ENCODE results near the gene DBNDD2. TPM values are rescaled to one million over a fixed set of nuclear protein-coding genes. Genes with fewer than 3 reads are reported as not detected.

The DBNDD2 gene
- total and polyA plus RNA-seq, 2 experiments from 2014 or later: 25.8 to 62.5 TPM

DNA sequence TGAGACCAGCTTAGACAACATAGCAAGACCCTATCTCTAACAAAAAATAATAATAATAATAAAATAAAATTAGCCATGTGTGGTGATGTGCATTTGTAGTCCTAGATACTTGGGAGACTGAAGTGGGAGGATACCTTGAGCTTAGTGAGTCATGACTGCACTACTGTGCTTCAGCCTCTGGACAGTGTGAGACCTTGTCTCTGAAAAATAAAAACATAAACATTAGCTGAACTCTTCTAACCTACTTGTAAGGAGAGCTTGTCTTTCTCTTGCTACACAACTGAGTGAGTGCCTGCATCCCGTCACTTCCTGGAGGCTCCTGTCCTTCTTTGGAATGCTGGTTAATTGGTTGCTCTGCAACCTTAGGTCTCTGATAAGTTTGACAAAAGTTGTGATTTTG, 5.1 kb upstream of the DBNDD2 start (continued):
- TF ChIP-seq STAT1 (IDR thresholded peaks at IDR 0.05; ENCODE audit: unreplicated experiment) (no peak), EZH2 (IDR thresholded peaks at IDR 0.05; ENCODE audit: low read depth, unreplicated experiment) (no peak), POLR2AphosphoS5 (IDR thresholded peaks at IDR 0.05; ENCODE audit: low read depth) (no peak), CREB1 (CRISPR knock-in tag; IDR thresholded peaks at IDR 0.05; ENCODE audit: low read depth) (no peak), EZH2phosphoT487 (IDR thresholded peaks at IDR 0.05; ENCODE audit: unreplicated experiment) (no peak), ZNF114 (CRISPR knock-in tag; IDR thresholded peaks at IDR 0.05) (no peak)
- TF ChIP-seq, protein P1, sequence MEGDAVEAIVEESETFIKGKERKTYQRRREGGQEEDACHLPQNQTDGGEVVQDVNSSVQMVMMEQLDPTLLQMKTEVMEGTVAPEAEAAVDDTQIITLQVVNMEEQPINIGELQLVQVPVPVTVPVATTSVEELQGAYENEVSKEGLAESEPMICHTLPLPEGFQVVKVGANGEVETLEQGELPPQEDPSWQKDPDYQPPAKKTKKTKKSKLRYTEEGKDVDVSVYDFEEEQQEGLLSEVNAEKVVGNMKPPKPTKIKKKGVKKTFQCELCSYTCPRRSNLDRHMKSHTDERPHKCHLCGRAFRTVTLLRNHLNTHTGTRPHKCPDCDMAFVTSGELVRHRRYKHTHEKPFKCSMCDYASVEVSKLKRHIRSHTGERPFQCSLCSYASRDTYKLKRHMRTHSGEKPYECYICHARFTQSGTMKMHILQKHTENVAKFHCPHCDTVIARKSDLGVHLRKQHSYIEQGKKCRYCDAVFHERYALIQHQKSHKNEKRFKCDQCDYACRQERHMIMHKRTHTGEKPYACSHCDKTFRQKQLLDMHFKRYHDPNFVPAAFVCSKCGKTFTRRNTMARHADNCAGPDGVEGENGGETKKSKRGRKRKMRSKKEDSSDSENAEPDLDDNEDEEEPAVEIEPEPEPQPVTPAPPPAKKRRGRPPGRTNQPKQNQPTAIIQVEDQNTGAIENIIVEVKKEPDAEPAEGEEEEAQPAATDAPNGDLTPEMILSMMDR (conservative IDR thresholded peaks at IDR 0.05; ENCODE audit: low read depth in 2 of 2): no peak
- TF ChIP-seq, protein P2, sequence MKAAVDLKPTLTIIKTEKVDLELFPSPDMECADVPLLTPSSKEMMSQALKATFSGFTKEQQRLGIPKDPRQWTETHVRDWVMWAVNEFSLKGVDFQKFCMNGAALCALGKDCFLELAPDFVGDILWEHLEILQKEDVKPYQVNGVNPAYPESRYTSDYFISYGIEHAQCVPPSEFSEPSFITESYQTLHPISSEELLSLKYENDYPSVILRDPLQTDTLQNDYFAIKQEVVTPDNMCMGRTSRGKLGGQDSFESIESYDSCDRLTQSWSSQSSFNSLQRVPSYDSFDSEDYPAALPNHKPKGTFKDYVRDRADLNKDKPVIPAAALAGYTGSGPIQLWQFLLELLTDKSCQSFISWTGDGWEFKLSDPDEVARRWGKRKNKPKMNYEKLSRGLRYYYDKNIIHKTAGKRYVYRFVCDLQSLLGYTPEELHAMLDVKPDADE (IDR thresholded peaks at IDR 0.05): no peak
- TF ChIP-seq, protein P3, sequence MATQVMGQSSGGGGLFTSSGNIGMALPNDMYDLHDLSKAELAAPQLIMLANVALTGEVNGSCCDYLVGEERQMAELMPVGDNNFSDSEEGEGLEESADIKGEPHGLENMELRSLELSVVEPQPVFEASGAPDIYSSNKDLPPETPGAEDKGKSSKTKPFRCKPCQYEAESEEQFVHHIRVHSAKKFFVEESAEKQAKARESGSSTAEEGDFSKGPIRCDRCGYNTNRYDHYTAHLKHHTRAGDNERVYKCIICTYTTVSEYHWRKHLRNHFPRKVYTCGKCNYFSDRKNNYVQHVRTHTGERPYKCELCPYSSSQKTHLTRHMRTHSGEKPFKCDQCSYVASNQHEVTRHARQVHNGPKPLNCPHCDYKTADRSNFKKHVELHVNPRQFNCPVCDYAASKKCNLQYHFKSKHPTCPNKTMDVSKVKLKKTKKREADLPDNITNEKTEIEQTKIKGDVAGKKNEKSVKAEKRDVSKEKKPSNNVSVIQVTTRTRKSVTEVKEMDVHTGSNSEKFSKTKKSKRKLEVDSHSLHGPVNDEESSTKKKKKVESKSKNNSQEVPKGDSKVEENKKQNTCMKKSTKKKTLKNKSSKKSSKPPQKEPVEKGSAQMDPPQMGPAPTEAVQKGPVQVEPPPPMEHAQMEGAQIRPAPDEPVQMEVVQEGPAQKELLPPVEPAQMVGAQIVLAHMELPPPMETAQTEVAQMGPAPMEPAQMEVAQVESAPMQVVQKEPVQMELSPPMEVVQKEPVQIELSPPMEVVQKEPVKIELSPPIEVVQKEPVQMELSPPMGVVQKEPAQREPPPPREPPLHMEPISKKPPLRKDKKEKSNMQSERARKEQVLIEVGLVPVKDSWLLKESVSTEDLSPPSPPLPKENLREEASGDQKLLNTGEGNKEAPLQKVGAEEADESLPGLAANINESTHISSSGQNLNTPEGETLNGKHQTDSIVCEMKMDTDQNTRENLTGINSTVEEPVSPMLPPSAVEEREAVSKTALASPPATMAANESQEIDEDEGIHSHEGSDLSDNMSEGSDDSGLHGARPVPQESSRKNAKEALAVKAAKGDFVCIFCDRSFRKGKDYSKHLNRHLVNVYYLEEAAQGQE (IDR thresholded peaks at IDR 0.05; ENCODE audit: unreplicated experiment): no peak

DNA sequence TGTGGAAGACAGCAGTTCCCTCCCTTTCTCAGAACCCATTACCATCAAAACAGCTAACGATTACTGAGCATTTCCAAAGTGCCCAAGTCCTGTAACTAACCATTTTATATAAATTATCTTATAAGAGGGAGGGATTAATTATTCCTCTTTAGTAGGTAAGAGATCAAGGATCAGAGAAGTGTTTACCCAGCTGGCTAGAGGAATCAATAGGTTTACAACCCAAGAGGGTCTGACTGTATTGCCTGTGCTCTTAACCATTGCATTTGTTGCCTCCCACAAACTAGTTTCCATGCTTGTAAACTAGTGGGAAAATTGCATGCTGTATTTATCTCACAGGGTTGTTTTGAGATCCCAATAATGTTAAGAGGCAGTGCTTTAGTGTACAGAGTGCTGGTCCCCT, 3.7 kb upstream of the DBNDD2 start:
- Mint-ChIP-seq H3K4me1 (peaks cover 10% of the 10 kb centered on the region), H3K9me3 (peaks cover 29% of the 10 kb centered on the region), H3K27me3 (ENCODE audit: insufficient read depth, low read depth, poor library complexity) (peaks cover 29% of the 10 kb centered on the region), H3K27ac (no peak overlapping the region), H3K36me3 (ENCODE audit: low read depth) (peaks cover 29% of the 10 kb centered on the region), H3K4me3 (peak overlapping the region; percentile 48)
- no peak for ATAC-seq
- no peaks in the 10 kb centered on the region; the same call in 1 of the 2 replicates for H4K20me1 ChIP-seq (replicated peaks; ENCODE audit: insufficient read depth)
- H3K4me1 ChIP-seq (ENCODE audit: insufficient read depth): peaks cover 11% of the 10 kb centered on the region; the same call in 1 of the 2 replicates
- H3K4me3 ChIP-seq: no peak overlapping the region
- peaks cover 3% of the 10 kb centered on the region; the same call in 1 of the 2 replicates for H3K9me2 ChIP-seq (ENCODE audit: insufficient read depth)
- no peak overlapping the region for H3K4me2 ChIP-seq
- H3K36me3 ChIP-seq (ENCODE audit: insufficient read depth): no peaks in the 10 kb centered on the region; the same call in 1 of the 2 replicates
- no peak overlapping the region for H3K27ac ChIP-seq (ENCODE audit: low read depth)
- no peak for DNase-seq (ENCODE audit: low spot score)
- peaks cover 9% of the 10 kb centered on the region for H3K79me2 ChIP-seq (replicated peaks; ENCODE audit: insufficient read depth)
- peaks cover 36% of the 10 kb centered on the region for H3K27me3 ChIP-seq (ENCODE audit: insufficient read depth)
- no peak overlapping the region for H2AFZ ChIP-seq
- peaks cover 11% of the 10 kb centered on the region; the same call in 1 of the 2 replicates for H3F3A ChIP-seq (replicated peaks; ENCODE audit: low read depth)
- TF ChIP-seq, protein P2 (IDR thresholded peaks at IDR 0.05): no peak
- TF ChIP-seq, protein P4, sequence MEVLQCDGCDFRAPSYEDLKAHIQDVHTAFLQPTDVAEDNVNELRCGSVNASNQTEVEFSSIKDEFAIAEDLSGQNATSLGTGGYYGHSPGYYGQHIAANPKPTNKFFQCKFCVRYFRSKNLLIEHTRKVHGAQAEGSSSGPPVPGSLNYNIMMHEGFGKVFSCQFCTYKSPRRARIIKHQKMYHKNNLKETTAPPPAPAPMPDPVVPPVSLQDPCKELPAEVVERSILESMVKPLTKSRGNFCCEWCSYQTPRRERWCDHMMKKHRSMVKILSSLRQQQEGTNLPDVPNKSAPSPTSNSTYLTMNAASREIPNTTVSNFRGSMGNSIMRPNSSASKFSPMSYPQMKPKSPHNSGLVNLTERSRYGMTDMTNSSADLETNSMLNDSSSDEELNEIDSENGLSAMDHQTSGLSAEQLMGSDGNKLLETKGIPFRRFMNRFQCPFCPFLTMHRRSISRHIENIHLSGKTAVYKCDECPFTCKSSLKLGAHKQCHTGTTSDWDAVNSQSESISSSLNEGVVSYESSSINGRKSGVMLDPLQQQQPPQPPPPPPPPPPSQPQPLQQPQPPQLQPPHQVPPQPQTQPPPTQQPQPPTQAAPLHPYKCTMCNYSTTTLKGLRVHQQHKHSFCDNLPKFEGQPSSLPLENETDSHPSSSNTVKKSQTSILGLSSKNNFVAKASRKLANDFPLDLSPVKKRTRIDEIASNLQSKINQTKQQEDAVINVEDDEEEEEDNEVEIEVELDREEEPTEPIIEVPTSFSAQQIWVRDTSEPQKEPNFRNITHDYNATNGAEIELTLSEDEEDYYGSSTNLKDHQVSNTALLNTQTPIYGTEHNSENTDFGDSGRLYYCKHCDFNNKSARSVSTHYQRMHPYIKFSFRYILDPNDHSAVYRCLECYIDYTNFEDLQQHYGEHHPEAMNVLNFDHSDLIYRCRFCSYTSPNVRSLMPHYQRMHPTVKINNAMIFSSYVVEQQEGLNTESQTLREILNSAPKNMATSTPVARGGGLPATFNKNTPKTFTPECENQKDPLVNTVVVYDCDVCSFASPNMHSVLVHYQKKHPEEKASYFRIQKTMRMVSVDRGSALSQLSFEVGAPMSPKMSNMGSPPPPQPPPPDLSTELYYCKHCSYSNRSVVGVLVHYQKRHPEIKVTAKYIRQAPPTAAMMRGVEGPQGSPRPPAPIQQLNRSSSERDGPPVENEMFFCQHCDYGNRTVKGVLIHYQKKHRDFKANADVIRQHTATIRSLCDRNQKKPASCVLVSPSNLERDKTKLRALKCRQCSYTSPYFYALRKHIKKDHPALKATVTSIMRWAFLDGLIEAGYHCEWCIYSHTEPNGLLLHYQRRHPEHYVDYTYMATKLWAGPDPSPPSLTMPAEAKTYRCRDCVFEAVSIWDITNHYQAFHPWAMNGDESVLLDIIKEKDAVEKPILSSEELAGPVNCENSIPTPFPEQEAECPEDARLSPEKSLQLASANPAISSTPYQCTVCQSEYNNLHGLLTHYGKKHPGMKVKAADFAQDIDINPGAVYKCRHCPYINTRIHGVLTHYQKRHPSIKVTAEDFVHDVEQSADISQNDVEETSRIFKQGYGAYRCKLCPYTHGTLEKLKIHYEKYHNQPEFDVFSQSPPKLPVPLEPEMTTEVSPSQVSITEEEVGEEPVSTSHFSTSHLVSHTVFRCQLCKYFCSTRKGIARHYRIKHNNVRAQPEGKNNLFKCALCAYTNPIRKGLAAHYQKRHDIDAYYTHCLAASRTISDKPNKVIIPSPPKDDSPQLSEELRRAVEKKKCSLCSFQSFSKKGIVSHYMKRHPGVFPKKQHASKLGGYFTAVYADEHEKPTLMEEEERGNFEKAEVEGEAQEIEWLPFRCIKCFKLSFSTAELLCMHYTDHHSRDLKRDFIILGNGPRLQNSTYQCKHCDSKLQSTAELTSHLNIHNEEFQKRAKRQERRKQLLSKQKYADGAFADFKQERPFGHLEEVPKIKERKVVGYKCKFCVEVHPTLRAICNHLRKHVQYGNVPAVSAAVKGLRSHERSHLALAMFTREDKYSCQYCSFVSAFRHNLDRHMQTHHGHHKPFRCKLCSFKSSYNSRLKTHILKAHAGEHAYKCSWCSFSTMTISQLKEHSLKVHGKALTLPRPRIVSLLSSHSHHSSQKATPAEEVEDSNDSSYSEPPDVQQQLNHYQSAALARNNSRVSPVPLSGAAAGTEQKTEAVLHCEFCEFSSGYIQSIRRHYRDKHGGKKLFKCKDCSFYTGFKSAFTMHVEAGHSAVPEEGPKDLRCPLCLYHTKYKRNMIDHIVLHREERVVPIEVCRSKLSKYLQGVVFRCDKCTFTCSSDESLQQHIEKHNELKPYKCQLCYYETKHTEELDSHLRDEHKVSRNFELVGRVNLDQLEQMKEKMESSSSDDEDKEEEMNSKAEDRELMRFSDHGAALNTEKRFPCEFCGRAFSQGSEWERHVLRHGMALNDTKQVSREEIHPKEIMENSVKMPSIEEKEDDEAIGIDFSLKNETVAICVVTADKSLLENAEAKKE (CRISPR knock-in tag; IDR thresholded peaks at IDR 0.05): no peak
- no peak for TF ChIP-seq STAT1 (IDR thresholded peaks at IDR 0.05; ENCODE audit: unreplicated experiment)

Data from GM23338 (cell line).